ENCODE measurements around the gene C4A.
"Not testable (repeated sequence)": the region's sequence is repeated elsewhere in the genome, so short reads cannot be mapped to it uniquely, and the experiment has no call there.

Gene C4A

DNA sequence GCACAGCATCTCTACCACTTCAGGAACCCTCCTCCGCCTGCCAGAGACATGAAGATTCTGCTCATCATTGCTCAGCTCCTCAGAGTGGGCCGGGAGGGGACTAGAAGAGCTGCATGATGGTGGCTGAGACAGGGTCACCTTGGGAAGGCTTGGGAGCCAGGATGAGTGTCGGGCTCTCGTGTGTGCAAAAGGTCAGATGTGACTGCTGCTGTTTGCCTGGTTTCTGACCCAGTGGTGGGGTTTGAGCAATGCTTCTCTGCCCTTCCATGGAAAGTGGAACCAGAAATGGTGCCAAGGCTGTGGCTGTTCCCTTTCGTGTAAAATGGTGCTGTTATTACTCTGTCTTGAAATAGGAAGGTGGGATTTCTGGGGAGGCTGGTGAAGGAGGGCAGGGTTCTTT, 859 bp upstream of the C4A start:
- DNase-seq = not testable (repeated sequence)

DNA sequence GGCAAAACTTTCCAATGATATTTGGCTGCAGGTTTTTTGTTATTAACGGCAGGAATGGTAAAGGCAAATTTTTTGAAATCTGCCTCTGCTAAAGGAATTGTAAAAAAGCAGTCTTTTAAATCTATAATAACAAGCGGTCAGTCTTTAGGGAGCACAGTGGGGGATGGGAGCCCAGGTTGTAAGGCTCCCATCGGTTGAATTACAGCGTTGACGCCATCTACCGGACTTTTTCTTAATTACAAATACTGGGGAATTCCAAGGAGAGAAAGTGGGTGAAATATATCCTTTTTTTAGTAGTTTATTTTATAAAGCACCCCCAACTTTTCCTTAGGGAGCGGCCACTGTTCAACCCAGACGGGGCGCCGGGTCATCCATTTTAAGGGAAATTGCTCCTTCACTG, 7.5 kb downstream of the C4A start:
- DNase-seq = not testable (repeated sequence)

DNA sequence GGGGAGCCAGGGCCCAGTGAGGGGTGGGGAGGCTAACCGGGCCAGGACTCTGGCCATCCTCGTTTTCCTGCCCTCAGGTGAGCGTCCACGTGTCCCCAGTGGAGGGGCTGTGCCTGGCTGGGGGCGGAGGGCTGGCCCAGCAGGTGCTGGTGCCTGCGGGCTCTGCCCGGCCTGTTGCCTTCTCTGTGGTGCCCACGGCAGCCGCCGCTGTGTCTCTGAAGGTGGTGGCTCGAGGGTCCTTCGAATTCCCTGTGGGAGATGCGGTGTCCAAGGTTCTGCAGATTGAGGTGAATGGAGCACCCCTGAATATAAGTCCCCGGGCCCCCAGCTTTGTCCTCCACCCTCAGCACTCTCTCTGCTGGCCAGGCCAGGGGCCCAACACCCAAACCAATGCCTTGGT, 12.6 kb downstream of the C4A start:
- DNase-seq = not testable (repeated sequence)

DNA sequence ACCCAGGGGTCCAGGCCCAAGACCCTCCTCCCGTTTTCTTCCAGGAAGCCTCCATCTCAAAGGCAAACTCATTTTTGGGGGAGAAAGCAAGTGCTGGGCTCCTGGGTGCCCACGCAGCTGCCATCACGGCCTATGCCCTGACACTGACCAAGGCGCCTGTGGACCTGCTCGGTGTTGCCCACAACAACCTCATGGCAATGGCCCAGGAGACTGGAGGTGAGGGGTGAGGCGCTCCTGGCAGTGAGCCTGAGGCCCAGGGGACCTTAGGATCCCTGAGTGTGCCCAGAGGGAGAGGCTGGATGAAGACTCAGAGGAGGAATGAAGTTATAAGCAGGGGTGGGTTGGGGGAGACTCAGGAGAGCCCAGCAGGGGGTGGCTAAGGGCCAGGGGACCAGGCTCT, 14.5 kb downstream of the C4A start:
- not testable (repeated sequence) for DNase-seq

DNA sequence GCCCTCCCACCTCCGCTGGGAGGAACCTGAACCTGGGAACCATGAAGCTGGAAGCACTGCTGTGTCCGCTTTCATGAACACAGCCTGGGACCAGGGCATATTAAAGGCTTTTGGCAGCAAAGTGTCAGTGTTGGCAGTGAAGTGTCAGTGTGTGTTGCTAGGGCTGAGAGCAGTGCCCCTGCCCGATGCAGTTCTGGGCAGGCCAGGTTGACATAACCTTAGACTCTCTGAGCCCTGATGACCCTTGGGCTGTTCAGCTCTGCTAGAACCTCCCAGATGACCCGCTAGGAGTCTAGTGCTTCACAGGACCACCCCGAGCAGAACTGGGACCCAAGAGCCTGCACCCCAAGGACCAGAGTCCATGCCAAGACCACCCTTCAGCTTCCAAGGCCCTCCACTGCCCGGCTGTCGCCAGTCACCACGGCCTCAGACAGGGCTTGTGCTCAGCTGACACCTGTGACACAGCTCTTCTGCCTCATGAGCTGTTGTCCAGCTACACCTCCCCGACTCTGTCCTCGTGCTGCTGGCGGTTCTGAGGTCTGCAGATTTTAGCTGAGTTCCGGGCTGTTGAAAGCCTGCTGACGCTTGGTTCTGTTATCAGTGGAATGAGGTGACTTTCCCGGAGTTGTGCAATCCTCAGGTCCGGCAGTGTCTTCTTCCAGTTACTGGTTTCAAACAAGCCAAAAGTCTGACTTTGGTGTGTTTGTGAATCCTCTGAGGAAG, 20.9 kb downstream of the C4A start:
- DNase-seq = not testable (repeated sequence)

- not testable (repeated sequence) for DNase-seq
These were observed 21.4 kb downstream of the C4A start for GRCh38 chr6:32003301-32003700.

- DNase-seq = not testable (repeated sequence)
These were observed 22.5 kb downstream of the C4A start for GRCh38 chr6:32004393-32004792.

- DNase-seq = not testable (repeated sequence)
These were observed 23.1 kb downstream of the C4A start for GRCh38 chr6:32004864-32005537.

GRCh38 chr6:32005538-32005880, 23.7 kb downstream of the C4A start:
- not testable (repeated sequence) for DNase-seq

- not testable (repeated sequence) for DNase-seq
These were observed 24.2 kb downstream of the C4A start for GRCh38 chr6:32005991-32006529.

DNA sequence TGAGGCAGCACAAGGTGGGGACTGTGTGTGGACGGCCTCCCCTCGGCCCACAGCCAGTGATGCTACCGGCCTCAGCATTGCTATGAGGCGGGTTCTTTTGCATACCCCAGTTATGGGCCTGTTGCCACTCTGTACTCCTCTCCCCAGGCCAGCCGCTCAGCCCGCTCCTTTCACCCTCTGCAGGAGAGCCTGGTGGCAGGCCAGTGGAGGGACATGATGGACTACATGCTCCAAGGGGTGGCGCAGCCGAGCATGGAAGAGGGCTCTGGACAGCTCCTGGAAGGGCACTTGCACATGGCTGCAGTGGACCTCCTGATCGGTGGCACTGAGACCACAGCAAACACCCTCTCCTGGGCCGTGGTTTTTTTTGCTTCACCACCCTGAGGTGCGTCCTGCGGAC, 25.2 kb downstream of the C4A start:
- DNase-seq = not testable (repeated sequence)

- DNase-seq = not testable (repeated sequence)
These were observed 26.2 kb downstream of the C4A start for GRCh38 chr6:32008037-32008436.

- not testable (repeated sequence) for DNase-seq
These were observed 26.8 kb downstream of the C4A start for GRCh38 chr6:32008616-32009015.

- DNase-seq = not testable (repeated sequence)
These were observed 27.7 kb downstream of the C4A start for GRCh38 chr6:32009537-32009936.

- DNase-seq = not testable (repeated sequence)
These were observed 29.1 kb downstream of the C4A start for GRCh38 chr6:32010856-32011530.

DNA sequence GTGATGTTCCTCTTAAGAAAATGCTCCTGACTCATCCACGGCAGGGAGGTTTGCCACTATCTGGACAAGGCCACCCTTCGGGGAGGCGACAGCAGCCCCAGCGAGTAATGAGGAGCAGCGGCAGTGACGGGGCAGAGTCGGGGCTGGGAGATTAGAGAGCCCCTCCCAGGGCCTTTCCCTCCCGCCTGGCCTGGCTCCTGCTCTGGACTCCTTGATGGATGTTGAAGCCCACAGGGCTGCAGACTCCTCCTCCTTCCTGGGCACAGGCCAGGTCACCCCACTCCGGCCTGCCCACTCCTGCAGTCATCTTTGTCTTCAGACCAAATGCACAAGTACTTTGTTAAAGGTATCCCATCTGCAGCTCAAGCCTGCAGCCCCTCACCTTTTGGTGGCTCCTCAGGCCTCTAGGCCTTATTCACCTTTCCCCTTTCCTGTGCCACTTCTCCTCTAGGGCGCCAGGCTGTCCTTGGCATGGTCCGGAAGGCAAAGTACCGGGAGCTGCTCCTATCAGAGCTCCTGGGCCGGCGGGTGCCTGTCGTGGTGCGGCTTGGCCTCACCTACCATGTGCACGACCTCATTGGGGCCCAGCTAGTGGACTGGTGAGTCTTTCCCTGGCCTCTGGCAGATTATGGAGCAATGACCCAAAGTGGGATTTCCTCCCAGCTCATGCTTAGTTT, 31.2 kb downstream of the C4A start:
- DNase-seq = not testable (repeated sequence)

GRCh38 chr6:32013738-32014137, 31.9 kb downstream of the C4A start:
- not testable (repeated sequence) for DNase-seq

GRCh38 chr6:32014547-32014946, 32.7 kb downstream of the C4A start, which contains the start of gene C4B:
C4B (plus strand) TSS chr6:32014795; CDS start chr6:32014846, 51 bp downstream.
- DNase-seq = not testable (repeated sequence)

DNA sequence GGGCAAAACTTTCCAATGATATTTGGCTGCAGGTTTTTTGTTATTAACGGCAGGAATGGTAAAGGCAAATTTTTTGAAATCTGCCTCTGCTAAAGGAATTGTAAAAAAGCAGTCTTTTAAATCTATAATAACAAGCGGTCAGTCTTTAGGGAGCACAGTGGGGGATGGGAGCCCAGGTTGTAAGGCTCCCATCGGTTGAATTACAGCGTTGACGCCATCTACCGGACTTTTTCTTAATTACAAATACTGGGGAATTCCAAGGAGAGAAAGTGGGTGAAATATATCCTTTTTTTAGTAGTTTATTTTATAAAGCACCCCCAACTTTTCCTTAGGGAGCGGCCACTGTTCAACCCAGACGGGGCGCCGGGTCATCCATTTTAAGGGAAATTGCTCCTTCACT, 40.2 kb downstream of the C4A start:
- DNase-seq = not testable (repeated sequence)

GRCh38 chr6:32028631-32029030, 46.8 kb downstream of the C4A start:
- DNase-seq = not testable (repeated sequence)

DNA sequence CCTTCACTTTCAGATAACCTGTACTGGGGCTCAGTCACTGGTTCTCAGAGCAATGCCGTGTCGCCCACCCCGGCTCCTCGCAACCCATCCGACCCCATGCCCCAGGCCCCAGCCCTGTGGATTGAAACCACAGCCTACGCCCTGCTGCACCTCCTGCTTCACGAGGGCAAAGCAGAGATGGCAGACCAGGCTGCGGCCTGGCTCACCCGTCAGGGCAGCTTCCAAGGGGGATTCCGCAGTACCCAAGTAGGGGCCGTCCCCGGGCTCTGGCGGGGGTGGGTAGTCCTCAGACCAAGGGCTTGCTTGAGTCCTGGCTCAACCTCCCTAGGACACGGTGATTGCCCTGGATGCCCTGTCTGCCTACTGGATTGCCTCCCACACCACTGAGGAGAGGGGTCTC, 47.7 kb downstream of the C4A start:
- DNase-seq = not testable (repeated sequence)

DNA sequence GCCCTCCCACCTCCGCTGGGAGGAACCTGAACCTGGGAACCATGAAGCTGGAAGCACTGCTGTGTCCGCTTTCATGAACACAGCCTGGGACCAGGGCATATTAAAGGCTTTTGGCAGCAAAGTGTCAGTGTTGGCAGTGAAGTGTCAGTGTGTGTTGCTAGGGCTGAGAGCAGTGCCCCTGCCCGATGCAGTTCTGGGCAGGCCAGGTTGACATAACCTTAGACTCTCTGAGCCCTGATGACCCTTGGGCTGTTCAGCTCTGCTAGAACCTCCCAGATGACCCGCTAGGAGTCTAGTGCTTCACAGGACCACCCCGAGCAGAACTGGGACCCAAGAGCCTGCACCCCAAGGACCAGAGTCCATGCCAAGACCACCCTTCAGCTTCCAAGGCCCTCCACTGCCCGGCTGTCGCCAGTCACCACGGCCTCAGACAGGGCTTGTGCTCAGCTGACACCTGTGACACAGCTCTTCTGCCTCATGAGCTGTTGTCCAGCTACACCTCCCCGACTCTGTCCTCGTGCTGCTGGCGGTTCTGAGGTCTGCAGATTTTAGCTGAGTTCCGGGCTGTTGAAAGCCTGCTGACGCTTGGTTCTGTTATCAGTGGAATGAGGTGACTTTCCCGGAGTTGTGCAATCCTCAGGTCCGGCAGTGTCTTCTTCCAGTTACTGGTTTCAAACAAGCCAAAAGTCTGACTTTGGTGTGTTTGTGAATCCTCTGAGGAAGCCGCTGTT, 53.6 kb downstream of the C4A start:
- not testable (repeated sequence) for DNase-seq

Measured in right forelimb (tissue), 1 donor.